T-helper 1 cell (primary cell): ENCODE data around the gene RIPOR2.
"Not testable (repeated sequence)": the region's sequence is repeated elsewhere in the genome, so short reads cannot be mapped to it uniquely, and the experiment has no call there.

ENCODE experiments used
- DNase-seq, 5 donors: peaks; one replicate each; pipeline ENCODE4 v3.0.0-alpha.2; 2012 to 2020

The RIPOR2 gene

GRCh38 chr6:24797596-24798216 lies 138.1 kb downstream of the RIPOR2 start:
- DNase-seq: no peak

GRCh38 chr6:24796616-24797290 lies 139.0 kb downstream of the RIPOR2 start:
- no peak for DNase-seq

GRCh38 chr6:24795106-24795505 lies 140.7 kb downstream of the RIPOR2 start:
- no peak for DNase-seq

GRCh38 chr6:24788031-24788665 lies 147.6 kb downstream of the RIPOR2 start:
- DNase-seq: no peak

- no peak for DNase-seq
Measured at GRCh38 chr6:24780206-24780605, 155.6 kb downstream of the RIPOR2 start.

GRCh38 chr6:24779416-24780016 lies 156.2 kb downstream of the RIPOR2 start:
- no peak for DNase-seq

GRCh38 chr6:24778878-24779277 lies 156.9 kb downstream of the RIPOR2 start:
- no peak for DNase-seq

- no peak for DNase-seq
Measured at GRCh38 chr6:24778121-24778520, 157.6 kb downstream of the RIPOR2 start.

GRCh38 chr6:24777227-24777626 lies 158.5 kb downstream of the RIPOR2 start:
- DNase-seq: no peak

- peak in 2 of 5 donors; percentile 14 to 38 for DNase-seq
Measured at GRCh38 chr6:24775520-24776058, 160.2 kb downstream of the RIPOR2 start.

- DNase-seq: peak; percentile 96 to 97 (median 97)
Measured at GRCh38 chr6:24774696-24775519, 160.9 kb downstream of the RIPOR2 start, which contains the start of gene GMNN. GMNN (plus strand) TSS chr6:24774937; CDS start chr6:24777247, 2,310 bp downstream.

GRCh38 chr6:24768361-24768760 lies 167.4 kb downstream of the RIPOR2 start:
- no peak for DNase-seq

GRCh38 chr6:24766680-24767462 lies 168.9 kb downstream of the RIPOR2 start:
- DNase-seq: peak in 1 of 5 donors; percentile 44

- DNase-seq: not testable (repeated sequence)
Measured at GRCh38 chr6:24765968-24766367, 169.8 kb downstream of the RIPOR2 start.

- not testable (repeated sequence) for DNase-seq
Measured at GRCh38 chr6:24764833-24765828, 170.6 kb downstream of the RIPOR2 start.

GRCh38 chr6:24763578-24763977 lies 172.2 kb downstream of the RIPOR2 start:
- DNase-seq: no peak

- DNase-seq: no peak
Measured at GRCh38 chr6:24761851-24762250, 173.9 kb downstream of the RIPOR2 start.

GRCh38 chr6:24761193-24761835 lies 174.4 kb downstream of the RIPOR2 start:
- DNase-seq: no peak

- DNase-seq: no peak
Measured at GRCh38 chr6:24760210-24760609, 175.6 kb downstream of the RIPOR2 start.

GRCh38 chr6:24759718-24760117 lies 176.0 kb downstream of the RIPOR2 start:
- DNase-seq: no peak
